ENCODE measurements around the gene LTBP2.

The LTBP2 gene

DNA sequence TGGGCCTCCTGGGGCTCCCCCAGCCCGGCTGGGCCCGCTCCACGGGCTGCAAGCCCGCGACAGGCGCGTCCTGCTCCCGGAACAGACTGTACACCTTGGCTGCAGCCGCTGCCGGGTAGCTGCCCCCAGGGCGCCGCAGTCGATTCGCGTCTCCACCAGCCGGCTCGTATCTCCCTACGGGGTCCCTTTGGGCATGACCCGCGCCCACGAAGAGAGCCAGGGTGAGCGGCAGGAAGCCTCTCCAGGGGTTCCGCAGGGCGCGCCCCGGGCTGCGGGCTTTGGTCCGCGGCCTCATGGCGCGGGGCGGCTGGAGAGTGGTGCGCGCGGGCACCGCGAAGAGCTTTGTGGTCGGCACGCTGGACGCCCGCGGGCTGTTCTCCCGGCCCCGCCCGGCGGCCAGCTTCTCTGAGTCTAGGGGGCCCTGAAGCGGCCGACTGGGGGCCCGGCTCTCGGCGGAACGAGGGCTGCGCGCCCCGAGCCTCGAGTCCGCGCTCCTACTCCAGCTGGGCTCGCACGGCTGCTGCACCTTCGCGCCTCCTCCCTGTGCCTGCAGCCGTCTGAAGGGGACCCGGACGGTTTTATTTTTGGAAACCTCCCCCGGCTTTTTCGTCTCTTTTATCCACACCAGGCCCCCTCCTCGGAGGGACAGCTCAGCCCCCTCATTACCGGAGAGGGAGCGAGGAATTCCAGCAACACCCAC, at the start of gene LTBP2:
TSS of gene LTBP2 (minus strand) at position 588 of the 700 bp plus-strand sequence. CDS start at position 295, 293 bp downstream.
- no peak for DNase-seq (ENCODE audit: low read depth in 3 of 3)

GRCh38 chr14:74660863-74661262, 48.8 kb upstream of the LTBP2 start:
- DNase-seq (ENCODE audit: low read depth in 3 of 3): no peak

- no peak for DNase-seq (ENCODE audit: low read depth in 3 of 3)
These were observed 48.1 kb upstream of the LTBP2 start for GRCh38 chr14:74660167-74660566.

DNA sequence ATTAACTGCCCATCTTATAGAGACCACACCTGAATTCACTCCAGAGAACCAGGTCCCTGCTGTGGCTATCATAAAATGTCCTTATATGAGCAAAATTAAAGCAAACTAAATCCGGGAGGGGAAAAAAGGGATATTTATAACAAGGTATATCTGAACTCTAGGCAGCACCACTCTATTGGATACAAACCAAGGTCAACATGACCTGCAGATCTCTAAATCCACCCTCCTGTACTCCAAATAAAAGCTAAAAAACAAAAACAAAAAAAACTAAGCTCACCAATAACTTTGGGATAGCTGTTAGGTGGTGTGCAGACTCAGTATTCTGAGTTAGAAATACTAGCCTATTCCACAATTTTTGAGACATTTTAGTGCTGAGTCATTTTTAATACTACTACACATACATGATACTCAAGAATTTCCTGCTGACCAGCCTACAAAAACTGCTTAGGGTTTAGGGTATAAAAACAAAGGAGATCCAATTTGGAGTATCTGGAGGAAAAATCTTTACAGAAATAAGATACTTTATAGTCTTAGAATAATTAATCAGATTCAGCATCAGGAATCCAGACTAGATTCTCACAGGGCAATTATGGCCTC, 46.6 kb upstream of the LTBP2 start:
- no peak for DNase-seq (ENCODE audit: low read depth in 3 of 3)

DNA sequence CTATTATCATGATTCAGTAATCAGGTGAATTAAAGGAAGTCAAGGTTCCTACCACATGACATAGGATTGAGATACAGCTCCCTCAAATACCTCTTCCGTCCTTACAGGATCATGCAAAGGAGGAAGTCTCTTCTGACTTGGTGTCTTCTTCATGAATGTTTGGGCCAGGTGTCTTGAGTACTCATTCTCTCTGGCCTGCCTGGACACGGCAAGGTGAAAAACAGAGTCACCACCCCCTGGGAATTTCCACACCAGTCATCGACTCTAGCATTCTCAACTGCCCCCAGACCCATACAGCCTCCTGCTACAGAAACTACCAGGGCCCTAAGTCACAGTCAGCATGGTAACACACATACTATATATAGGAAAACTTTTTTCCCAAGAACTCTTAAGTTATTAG, 44.9 kb upstream of the LTBP2 start:
- DNase-seq (ENCODE audit: low read depth in 3 of 3): no peak

DNA sequence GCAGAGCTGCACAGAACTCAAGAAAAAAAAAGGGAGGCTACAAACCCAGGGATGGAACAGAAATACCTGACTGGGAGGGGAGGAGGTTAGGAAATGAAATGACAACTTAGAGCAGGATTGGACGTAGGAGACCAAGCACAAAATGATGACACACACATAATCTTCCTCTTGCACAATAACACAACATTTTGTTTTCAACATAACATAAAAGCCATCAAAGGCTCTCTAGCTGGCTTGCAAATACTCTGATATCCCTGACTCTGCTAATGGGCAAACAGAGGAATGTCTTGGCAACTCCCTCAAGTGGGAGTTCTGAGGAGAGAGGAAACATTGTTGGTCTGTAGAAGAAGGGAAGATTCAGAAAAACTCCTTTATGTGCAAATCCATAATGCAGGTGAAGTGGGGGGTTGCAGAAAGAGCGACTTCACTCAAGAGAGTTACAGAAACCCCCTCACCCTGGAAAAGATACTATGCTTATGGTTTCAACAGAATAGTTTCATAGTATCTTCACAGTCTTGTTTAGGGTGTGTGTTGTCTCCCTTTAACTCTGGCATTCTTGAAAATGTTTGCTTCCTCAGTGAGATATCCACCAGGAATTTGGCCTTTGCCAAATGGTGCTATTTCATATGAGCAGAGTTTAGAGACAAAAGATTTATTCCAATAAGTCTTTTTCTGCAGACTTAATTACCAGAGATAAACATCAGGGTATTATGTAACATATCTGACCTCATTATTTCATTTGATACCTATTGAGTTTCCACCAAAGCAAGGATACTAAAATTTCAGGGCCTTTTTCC, 43.8 kb upstream of the LTBP2 start:
- no peak for DNase-seq (ENCODE audit: low read depth in 3 of 3)

GRCh38 chr14:74654931-74655330, 42.9 kb upstream of the LTBP2 start:
- no peak for DNase-seq (ENCODE audit: low read depth in 3 of 3)

DNA sequence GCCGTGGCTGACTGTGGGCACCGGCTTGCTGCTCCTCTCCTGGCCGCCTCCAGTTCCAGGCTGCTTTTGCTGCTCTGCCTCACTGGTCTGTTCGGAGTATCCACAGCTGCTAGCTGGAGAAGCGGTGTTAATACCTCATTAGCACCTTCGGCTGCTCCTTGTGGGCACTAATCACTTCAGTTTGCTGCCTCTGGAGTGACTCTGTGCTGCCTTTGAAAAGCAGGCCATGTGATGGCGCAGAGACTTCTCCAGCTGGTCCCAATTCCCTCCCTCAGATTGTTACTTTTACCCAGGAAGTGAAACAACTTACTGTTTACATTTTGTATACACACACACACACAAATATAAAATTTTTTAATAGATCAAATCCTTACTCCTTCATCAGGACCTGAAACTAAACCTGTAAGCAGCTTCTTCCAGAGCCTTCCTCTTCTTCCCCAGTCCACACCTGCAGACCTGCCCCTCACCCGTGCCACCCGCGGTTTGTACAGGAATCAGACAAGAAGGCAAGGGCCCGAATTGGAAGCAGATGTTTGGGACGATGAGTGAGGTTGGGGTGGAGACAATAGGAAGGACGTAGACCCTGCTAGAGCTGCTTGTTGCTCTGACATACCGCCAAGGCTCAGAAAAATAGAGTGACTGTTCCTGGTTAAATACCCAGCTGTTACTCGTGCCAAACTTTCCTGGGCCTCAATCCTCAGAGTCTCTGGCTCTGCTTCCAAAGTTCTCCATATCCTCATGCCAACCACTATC, 41.5 kb upstream of the LTBP2 start:
- no peak for DNase-seq (ENCODE audit: low read depth in 3 of 3)

DNA sequence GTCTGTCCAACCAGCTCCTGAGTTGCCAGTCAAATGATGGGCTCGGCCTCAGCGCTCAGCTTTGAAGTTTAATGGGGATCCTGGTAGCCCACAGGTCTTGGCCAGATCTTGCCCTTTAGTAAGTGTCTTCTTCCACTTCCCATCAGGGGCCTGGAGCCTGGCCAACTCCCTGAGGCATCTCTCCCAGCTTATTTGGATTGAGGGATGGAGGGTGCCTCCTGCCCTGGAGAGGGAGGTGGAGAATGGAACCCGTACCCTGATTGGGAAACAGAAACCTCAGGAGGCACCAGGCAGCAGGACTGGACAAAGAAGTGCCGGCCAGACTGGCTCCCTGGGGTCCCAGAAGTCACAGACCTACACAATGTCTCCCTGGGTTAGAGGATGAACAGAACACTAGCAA, 40.5 kb upstream of the LTBP2 start:
- no peak for DNase-seq (ENCODE audit: low read depth in 3 of 3)

- no peak for DNase-seq (ENCODE audit: low read depth in 3 of 3)
These were observed 39.1 kb upstream of the LTBP2 start for GRCh38 chr14:74650927-74651686.

- DNase-seq (ENCODE audit: low read depth in 3 of 3): no peak
These were observed 37.6 kb upstream of the LTBP2 start for GRCh38 chr14:74649673-74650072.

- DNase-seq (ENCODE audit: low read depth in 3 of 3): no peak
These were observed 37.1 kb upstream of the LTBP2 start for GRCh38 chr14:74649167-74649566.

DNA sequence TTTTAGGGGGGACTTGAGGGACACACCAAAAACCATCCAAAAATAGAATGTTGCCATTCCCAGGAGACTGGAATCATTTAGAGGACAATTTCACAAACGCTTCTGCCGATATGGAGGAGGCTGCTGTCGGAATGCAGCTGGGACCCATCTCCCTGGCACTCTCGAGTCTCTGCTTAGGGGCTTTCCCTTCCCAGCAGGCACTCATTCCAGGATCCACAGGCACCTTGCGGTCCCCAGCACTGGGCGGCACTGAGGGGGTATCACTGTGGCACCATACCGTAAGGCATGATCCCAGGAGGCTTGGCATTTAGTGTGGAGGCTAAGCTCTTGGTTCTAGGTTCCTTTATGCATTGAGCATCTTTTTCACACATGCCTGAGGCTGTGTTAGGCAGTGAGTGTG, 36.6 kb upstream of the LTBP2 start:
- DNase-seq (ENCODE audit: low read depth in 3 of 3): no peak

GRCh38 chr14:74647678-74648461, 35.8 kb upstream of the LTBP2 start:
- no peak for DNase-seq (ENCODE audit: low read depth in 3 of 3)

GRCh38 chr14:74647061-74647677, 35.1 kb upstream of the LTBP2 start:
- no peak for DNase-seq (ENCODE audit: low read depth in 3 of 3)

DNA sequence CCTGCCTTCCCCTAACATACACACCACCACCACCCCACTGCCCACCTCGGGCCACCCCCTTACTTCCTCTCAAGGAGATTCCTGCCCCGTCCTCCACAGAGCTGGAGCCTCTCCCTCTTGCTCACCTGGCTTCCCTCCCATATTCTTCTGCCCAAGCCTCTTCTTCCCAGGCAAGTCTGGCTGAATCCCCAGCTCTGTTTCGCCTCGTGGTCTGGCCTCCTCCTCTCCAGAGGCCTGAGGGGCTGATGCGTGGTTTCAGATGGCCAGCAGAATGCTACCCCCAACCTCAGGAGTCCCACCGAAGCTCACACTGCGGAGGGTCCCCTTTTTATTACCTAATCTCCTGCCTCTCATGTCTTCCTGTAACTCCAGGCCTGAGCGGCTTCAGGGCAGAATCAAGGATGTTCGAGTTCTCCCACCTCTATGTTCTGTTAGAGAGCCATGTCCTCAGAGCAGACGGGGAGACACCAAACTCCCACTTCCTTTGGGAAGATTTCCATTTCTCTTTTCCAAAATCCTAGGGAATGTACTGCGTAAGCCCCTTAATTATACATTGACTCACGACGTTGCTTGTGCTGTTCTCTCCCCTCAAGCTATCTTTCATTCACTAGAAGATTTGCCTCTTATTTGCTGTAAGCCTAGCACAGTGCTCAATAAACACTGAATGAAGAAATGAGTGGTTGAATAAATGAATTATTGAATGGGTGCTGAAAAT, 33.9 kb upstream of the LTBP2 start:
- no peak for DNase-seq (ENCODE audit: low read depth in 3 of 3)

GRCh38 chr14:74645244-74645643, 33.2 kb upstream of the LTBP2 start:
- DNase-seq (ENCODE audit: low read depth in 3 of 3): no peak

- DNase-seq (ENCODE audit: low read depth in 3 of 3): no peak
These were observed 29.8 kb upstream of the LTBP2 start for GRCh38 chr14:74641601-74642391.

- DNase-seq (ENCODE audit: low read depth in 3 of 3): no peak
These were observed 26.9 kb upstream of the LTBP2 start for GRCh38 chr14:74638966-74639365.
